HEK293T (cell line): Measurements from ENCODE around the gene ATP9A.

Source experiments
- CTCF ChIA-PET: fragments of 350-600 bp; formaldehyde crosslinking; extraction: SDS; loops from one replicate; lab custom pipeline; 2021; ENCODE audit warnings: antibody characterized with exemption, inconsistent platforms; lab: Yijun Ruan, JAX
- POLR2A ChIA-PET: fragments of 350-600 bp; formaldehyde crosslinking; extraction: SDS; loops from one replicate; lab custom pipeline; 2020; ENCODE audit warnings: antibody characterized with exemption, inconsistent platforms; lab: Yijun Ruan, JAX
- DNase-seq: peaks from one replicate; pipeline ENCODE4 v3.0.0; 2012; ENCODE audit warnings: mixed read lengths; ENCODE audit errors: extremely low spot score
- ARNT ChIP-seq: fragments of 450-650 bp; IDR thresholded peaks from 2 replicates; pipeline ENCODE4 v1.6.1; 2017; ENCODE audit warnings: mild to moderate bottlenecking
- BHLHE40 ChIP-seq: fragments of 450-650 bp; IDR thresholded peaks from 2 replicates; pipeline ENCODE4 v1.6.1; 2016; ENCODE audit warnings: mild to moderate bottlenecking, moderate library complexity, borderline replicate concordance
- CTBP1 ChIP-seq: fragments of 450-650 bp; IDR thresholded peaks from 2 replicates; pipeline ENCODE4 v1.6.1; 2016; ENCODE audit warnings: borderline replicate concordance
- ELF4 ChIP-seq: fragments of 450-650 bp; IDR thresholded peaks from 2 replicates; pipeline ENCODE4 v1.6.1; 2017; ENCODE audit warnings: antibody characterized with exemption
- FOXA1 ChIP-seq: fragments of 450-650 bp; IDR thresholded peaks from 2 replicates; pipeline ENCODE4 v1.6.1; 2016; ENCODE audit warnings: mild to moderate bottlenecking
- FOXK2 ChIP-seq: fragments of 450-650 bp; IDR thresholded peaks from 2 replicates; pipeline ENCODE4 v1.6.1; 2016; ENCODE audit warnings: mild to moderate bottlenecking
- FOXM1 ChIP-seq: fragments of 450-650 bp; IDR thresholded peaks from 2 replicates; pipeline ENCODE4 v1.6.1; 2017; ENCODE audit warnings: mild to moderate bottlenecking, borderline replicate concordance
- HDGF ChIP-seq: fragments of 450-650 bp; IDR thresholded peaks from 2 replicates; pipeline ENCODE4 v1.6.1; 2017; ENCODE audit warnings: antibody characterized with exemption, borderline replicate concordance
- L3MBTL2 ChIP-seq: fragments of 450-650 bp; conservative IDR thresholded peaks from 2 replicates; pipeline ENCODE4 v1.6.1; 2016; ENCODE audit warnings: mild to moderate bottlenecking
- LEF1 ChIP-seq: fragments of 450-650 bp; IDR thresholded peaks from 2 replicates; pipeline ENCODE4 v1.6.1; 2017; ENCODE audit warnings: mild to moderate bottlenecking, borderline replicate concordance
- NFRKB ChIP-seq: fragments of 450-650 bp; IDR thresholded peaks from 2 replicates; pipeline ENCODE4 v1.6.1; 2016; ENCODE audit warnings: mild to moderate bottlenecking, moderate library complexity
- PKNOX1 ChIP-seq: fragments of 450-650 bp; IDR thresholded peaks from 2 replicates; pipeline ENCODE4 v1.6.1; 2016
- SP1 ChIP-seq: fragments of 450-650 bp; IDR thresholded peaks from 2 replicates; pipeline ENCODE4 v1.6.1; 2017
- SUZ12 ChIP-seq: fragments of 450-650 bp; IDR thresholded peaks from 2 replicates; pipeline ENCODE4 v1.6.1; 2016; ENCODE audit warnings: mild to moderate bottlenecking
- TARDBP ChIP-seq: fragments of 450-650 bp; IDR thresholded peaks from 2 replicates; pipeline ENCODE4 v1.6.1; 2016
- ZNF384 ChIP-seq: fragments of 450-650 bp; IDR thresholded peaks from 2 replicates; pipeline ENCODE4 v1.6.1; 2016

The ATP9A gene

GRCh38 chr20:51565298-51566144 is 202.7 kb downstream of the ATP9A start:
- ChIA-PET CTCF (interaction anchor here (0.7 to 1.4 kb wide), 2 partner anchors 16 to 59 kb away, joined by 3 read pairs; no protein-coding TSS in a partner anchor), POLR2A (no interaction called here)
- TF ChIP-seq FOXM1, result no peak
- no peak for TF ChIP-seq SP1
- TF ChIP-seq ZNF384, result no peak
- no peak for DNase-seq

DNA sequence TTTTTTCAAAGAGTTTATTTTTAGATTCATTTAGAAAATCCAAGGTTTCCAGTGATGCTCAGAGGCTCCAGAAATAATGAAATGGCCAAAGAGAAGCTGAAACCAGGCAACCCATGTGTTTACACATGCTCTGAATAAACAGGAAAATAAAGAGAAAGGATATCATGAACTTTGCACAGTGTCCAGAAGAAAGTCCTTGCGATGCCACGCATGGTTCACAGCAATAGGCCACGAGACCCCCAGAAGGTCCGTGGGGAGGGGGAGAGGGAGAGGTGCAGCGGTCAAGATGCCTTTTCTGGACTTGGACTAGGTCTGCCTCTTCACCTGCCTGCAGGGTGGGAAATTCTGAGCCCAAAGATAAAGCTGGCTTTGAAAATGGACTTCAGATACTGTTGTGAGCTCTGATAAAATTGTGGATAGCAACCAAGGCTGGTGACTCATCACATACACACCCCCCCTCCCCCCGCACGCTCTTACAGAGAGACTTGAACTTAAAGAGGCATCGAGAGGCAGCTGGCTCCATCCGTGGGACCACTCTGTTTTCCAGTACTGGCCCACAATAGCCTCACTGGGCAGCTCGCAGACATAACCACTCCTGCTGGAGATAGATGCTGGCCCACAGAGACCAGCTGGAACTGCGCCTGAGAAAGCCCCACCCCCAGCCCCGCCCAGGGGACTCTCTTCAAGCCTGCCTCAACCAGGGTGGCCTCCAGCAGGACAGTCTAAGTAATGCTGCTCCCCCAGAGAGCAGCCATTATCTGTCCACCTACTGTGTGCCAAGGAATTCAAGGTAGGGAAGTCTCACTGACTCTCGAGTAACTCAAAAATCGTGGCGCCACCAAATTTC is 204.5 kb downstream of the ATP9A start:
- TF ChIP-seq CTBP1 (no peak), LEF1 (no peak), ELF4 (no peak), L3MBTL2 (no peak), BHLHE40 (no peak), PKNOX1 (no peak), ARNT (no peak), FOXA1 (no peak)
- ChIA-PET CTCF (interaction anchor here (1.3 kb wide), 1 partner anchor 32 kb away, joined by 3 read pairs; no protein-coding TSS in a partner anchor), POLR2A (interaction anchor here (0.7 kb wide), 1 partner anchor 129 kb away, joined by 3 read pairs; no protein-coding TSS in a partner anchor)
- peak; percentile 59 for DNase-seq

DNA sequence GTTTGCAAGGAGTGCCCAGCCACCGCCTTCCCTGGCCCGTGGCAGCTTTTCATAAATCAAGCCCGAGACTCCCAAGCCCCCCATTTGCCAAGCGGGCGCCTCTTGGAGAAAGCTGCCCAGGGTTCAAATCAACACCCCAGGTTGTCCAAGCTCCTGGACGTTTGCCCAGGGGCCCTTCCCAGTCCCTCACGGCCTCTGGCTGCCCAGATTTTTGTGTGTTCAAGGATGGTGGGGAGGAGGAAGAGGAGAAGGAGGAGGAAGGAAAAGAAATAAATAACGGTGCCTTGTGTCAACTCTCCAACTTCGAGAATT is 205.1 kb downstream of the ATP9A start:
- ChIA-PET CTCF (interaction anchor here (0.6 to 1.3 kb wide), 2 partner anchors 33 to 582 kb away, joined by 3 read pairs; no protein-coding TSS in a partner anchor), POLR2A (interaction anchor here (1.4 kb wide), 1 partner anchor 16 kb away, joined by 6 read pairs; no protein-coding TSS in a partner anchor)
- TF ChIP-seq TARDBP, result no peak
- no peak for TF ChIP-seq ZNF384
- TF ChIP-seq BHLHE40, result no peak
- no peak for TF ChIP-seq CTBP1
- no peak for TF ChIP-seq HDGF
- TF ChIP-seq SUZ12, result no peak
- no peak for TF ChIP-seq FOXM1
- TF ChIP-seq ARNT, result no peak
- TF ChIP-seq ELF4, result no peak
- no peak for TF ChIP-seq NFRKB
- TF ChIP-seq FOXA1, result no peak
- no peak for TF ChIP-seq LEF1
- no peak for TF ChIP-seq SP1
- DNase-seq, result no peak

GRCh38 chr20:51562332-51563173 is 205.6 kb downstream of the ATP9A start:
- no peak for TF ChIP-seq ELF4
- TF ChIP-seq L3MBTL2, result peak; percentile 68
- TF ChIP-seq BHLHE40, result no peak
- no peak for TF ChIP-seq PKNOX1
- POLR2A ChIA-PET, result interaction anchor here (1.4 kb wide), 1 partner anchor 16 kb away, joined by 6 read pairs; no protein-coding TSS in a partner anchor
- CTCF ChIA-PET, result interaction anchor here (0.6 to 1.3 kb wide), 3 partner anchors 10 to 581 kb away, joined by 3 read pairs; no protein-coding TSS in a partner anchor
- peak; percentile 61 for DNase-seq

- CTCF ChIA-PET, result interaction anchor here (0.7 to 1.3 kb wide), 2 partner anchors 11 to 34 kb away, joined by 3 read pairs; no protein-coding TSS in a partner anchor
- TF ChIP-seq HDGF (no peak), SP1 (no peak), ZNF384 (no peak), LEF1 (no peak), NFRKB (no peak), ARNT (no peak), FOXK2 (no peak), PKNOX1 (no peak), FOXM1 (no peak), CTBP1 (no peak), FOXA1 (no peak), SUZ12 (no peak), TARDBP (no peak), L3MBTL2 (no peak), ELF4 (no peak), BHLHE40 (no peak)
- POLR2A ChIA-PET, result interaction anchor here (1.4 kb wide), 1 partner anchor 17 kb away, joined by 6 read pairs; no protein-coding TSS in a partner anchor
- peak; percentile 35 for DNase-seq
These were observed 206.2 kb downstream of the ATP9A start for GRCh38 chr20:51562027-51562331.
